NAMALWA (cell line): ENCODE results near the gene ZBTB47.

Experiments used
- DNase-seq: peaks from one replicate; pipeline ENCODE4 v3.0.0-alpha.2; 2015; ENCODE audit warnings: low spot score

ZBTB47 gene

DNA sequence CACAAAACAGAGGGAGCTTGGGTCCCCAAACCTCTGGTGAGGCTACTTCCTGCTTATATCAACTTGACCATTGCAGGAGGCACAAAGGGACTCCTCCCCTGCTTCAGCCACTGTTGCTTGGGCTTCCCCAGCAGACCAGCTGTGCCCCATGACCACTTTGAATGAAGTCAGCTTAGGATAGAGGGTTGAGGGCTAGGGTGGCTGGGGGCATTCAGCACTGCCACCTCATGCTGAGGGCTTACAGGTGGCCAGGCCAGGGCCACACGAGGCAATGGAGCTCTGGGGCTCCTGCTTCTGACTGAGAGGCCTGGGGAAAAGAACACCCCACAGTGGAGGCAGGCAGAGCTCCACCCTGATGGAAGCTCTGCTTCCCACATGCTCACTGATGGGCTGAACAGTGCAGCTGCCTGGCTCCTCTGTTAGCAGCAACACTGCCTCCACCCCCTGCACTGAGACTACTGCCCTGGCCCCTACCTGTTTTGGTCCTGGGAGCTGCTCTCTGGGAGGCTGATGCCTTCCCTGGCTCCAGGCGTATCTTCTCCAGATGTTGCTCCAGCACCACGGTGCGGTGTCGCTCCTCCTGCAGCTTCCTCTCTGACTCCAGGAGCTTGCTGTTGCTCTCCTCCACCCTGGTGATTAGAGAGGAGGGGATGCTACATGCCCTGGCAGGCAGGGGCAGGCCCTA is 59.3 kb downstream of the ZBTB47 start:
- DNase-seq, result no peak

- no peak for DNase-seq
Observed at GRCh38 chr3:42713747-42714146, 60.2 kb downstream of the ZBTB47 start.

- no peak for DNase-seq
Observed at GRCh38 chr3:42714171-42714852, 60.8 kb downstream of the ZBTB47 start.
